Measurements from ENCODE around the gene FAM111B. TPM values are rescaled to one million over a fixed set of nuclear protein-coding genes. Genes with fewer than 3 reads are reported as not detected.

The FAM111B gene
- total RNA-seq, 1 experiment from 2014 or later: 3.7 TPM

GRCh38 chr11:59151761-59152160 is 44.7 kb downstream of the FAM111B start:
- no peak for DNase-seq (ENCODE audit: extremely low read depth, low read depth)

GRCh38 chr11:59152312-59152951 is 45.4 kb downstream of the FAM111B start:
- no peak for DNase-seq (ENCODE audit: extremely low read depth, low read depth)

GRCh38 chr11:59154610-59155009 is 47.6 kb downstream of the FAM111B start:
- no peak for DNase-seq (ENCODE audit: extremely low read depth, low read depth)

- DNase-seq (ENCODE audit: extremely low read depth, low read depth): no peak
These were observed 50.4 kb downstream of the FAM111B start for GRCh38 chr11:59157433-59157832.

GRCh38 chr11:59158206-59159068 is 51.4 kb downstream of the FAM111B start:
- DNase-seq (ENCODE audit: extremely low read depth, low read depth): peak; percentile 54

- no peak for DNase-seq (ENCODE audit: extremely low read depth, low read depth)
These were observed 57.0 kb downstream of the FAM111B start for GRCh38 chr11:59164028-59164427.

- DNase-seq (ENCODE audit: extremely low read depth, low read depth): peak; percentile 82
These were observed 64.7 kb downstream of the FAM111B start, which contains the start of gene DTX4 for GRCh38 chr11:59171508-59172322. Gene DTX4, plus strand, starts transcription at chr11:59172132. Its CDS starts 464 bp downstream, at chr11:59172596.

GRCh38 chr11:59172345-59173079 is 65.5 kb downstream of the FAM111B start:
- DNase-seq (ENCODE audit: extremely low read depth, low read depth): no peak

GRCh38 chr11:59173080-59173963 is 66.3 kb downstream of the FAM111B start:
- no peak for DNase-seq (ENCODE audit: extremely low read depth, low read depth)

GRCh38 chr11:59173964-59174663 is 67.1 kb downstream of the FAM111B start:
- DNase-seq (ENCODE audit: extremely low read depth, low read depth): no peak

- DNase-seq (ENCODE audit: extremely low read depth, low read depth): no peak
These were observed 67.6 kb downstream of the FAM111B start for GRCh38 chr11:59174664-59175033.

GRCh38 chr11:59175091-59175501 is 68.1 kb downstream of the FAM111B start:
- no peak for DNase-seq (ENCODE audit: extremely low read depth, low read depth)

- DNase-seq (ENCODE audit: extremely low read depth, low read depth): no peak
These were observed 69.3 kb downstream of the FAM111B start for GRCh38 chr11:59176330-59176729.

Other genes with a start within 250 kb of the FAM111B start
- not detected in 2 replicates for gene GLYATL1, start 167.7 kb upstream of the FAM111B start, total RNA-seq (2014; rRNA removed; shearing (Covaris generic))
- not detected in 2 replicates for gene GLYATL1B, start 20.9 kb upstream of the FAM111B start, total RNA-seq (2014; rRNA removed; shearing (Covaris generic))
- gene FAM111A, start 35.6 kb downstream of the FAM111B start, total RNA-seq (2014; rRNA removed; shearing (Covaris generic)): 28.3 and 30.9 TPM in 2 replicates
- gene DTX4, start 64.9 kb downstream of the FAM111B start, total RNA-seq (2014; rRNA removed; shearing (Covaris generic)): 0.25 and 0.38 TPM in 2 replicates
- not detected in 2 replicates for gene MPEG1, start 105.7 kb downstream of the FAM111B start, total RNA-seq (2014; rRNA removed; shearing (Covaris generic))

Measured in NCI-H460 (cell line).